ENCODE measurements around the gene PRKAB2.
"Not testable (repeated sequence)": the region's sequence is repeated elsewhere in the genome, so short reads cannot be mapped to it uniquely, and the experiment has no call there.

Gene PRKAB2

DNA sequence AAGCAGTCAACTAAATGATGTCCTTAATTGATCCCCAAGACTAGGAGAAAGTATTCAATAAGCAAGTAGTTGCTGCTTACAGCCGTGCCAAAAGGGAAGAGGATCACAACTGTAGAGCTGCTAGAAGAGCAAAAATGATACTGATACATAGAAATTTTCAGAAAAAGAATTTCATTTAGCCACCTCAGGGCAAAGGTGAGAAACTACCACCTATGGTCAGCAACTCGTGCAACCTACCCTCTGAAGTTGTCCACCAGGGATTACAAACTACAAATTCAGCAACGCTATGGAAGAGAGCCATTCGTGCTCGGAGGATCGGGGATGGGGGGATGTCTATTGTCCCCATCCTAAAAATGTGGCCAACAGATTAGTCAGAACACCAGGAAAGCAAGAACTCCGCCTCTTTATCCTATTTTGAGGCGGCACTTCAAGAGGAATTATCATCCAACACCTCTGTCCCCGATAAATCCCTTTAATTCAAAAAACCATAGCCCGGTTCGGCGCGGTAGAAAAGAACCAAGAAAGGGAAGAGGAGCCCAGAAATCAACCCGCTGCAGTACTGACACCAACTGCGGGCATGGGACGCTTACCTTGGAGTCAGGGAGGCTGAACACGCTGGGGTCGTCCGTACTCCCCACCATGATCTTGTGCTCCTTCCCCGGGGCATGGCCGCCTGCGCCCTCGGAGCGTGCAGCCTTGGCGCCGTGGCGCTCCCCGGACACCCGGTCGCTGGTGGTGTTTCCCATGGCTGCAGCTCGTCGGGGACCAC is 687 bp downstream of the PRKAB2 start:
- DNase-seq (ENCODE audit: low spot score): peak; percentile 23

- DNase-seq (ENCODE audit: low spot score): no peak
Observed at GRCh38 chr1:147169840-147170674, 2.2 kb downstream of the PRKAB2 start.

- no peak for DNase-seq (ENCODE audit: low spot score)
Observed at GRCh38 chr1:147169171-147169570, 3.1 kb downstream of the PRKAB2 start.

- no peak for DNase-seq (ENCODE audit: low spot score)
Observed at GRCh38 chr1:147168626-147169058, 3.6 kb downstream of the PRKAB2 start.

- DNase-seq (ENCODE audit: low spot score): no peak
Observed at GRCh38 chr1:147167365-147167764, 4.9 kb downstream of the PRKAB2 start.

GRCh38 chr1:147163019-147163418 is 9.3 kb downstream of the PRKAB2 start:
- DNase-seq (ENCODE audit: low spot score): no peak

DNA sequence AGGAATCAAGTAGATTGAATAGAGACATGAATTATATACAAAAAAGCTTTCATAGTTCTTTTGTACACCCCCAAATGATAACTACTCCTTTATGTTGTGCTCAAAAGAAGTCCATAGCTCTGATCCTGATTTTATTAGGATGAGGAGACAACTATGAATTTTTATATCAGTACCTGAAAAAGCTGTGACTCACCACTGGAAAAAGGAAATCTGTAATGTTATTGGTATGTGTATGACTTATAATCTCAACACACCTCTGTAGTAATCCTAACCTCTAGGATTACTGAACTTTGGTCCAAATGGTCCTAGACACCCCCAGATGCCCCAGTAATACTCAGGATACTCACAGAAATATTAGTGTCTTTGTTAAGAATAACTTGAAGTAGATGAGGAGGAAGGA is 10.2 kb downstream of the PRKAB2 start:
- DNase-seq (ENCODE audit: low spot score): no peak

GRCh38 chr1:147157116-147157515 is 15.2 kb downstream of the PRKAB2 start:
- DNase-seq (ENCODE audit: low spot score): not testable (repeated sequence)

- DNase-seq (ENCODE audit: low spot score): no peak
Observed at GRCh38 chr1:147156642-147157041, 15.6 kb downstream of the PRKAB2 start.

GRCh38 chr1:147152772-147153171 is 19.5 kb downstream of the PRKAB2 start:
- DNase-seq (ENCODE audit: low spot score): no peak

DNA sequence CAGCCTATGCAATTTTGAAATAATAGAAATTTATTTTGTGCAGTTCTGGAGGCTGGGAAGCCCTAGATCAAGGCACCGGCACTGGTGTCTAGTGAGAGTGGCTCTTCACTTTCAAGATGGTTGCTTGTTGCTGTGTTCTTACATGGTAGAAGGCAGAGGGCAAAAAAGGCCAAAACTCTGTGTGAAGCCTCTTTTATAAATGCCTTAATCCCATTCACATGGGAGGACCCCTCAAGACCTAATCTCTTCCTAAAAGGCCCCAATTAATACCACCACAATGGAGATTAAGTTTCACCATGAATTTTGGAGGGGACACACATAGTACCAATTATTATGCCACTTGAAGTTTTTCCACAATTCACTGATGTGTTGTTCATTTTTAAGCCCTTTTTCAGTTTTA is 21.0 kb downstream of the PRKAB2 start:
- no peak for DNase-seq (ENCODE audit: low spot score)

GRCh38 chr1:147142886-147143285 is 29.4 kb downstream of the PRKAB2 start:
- no peak for DNase-seq (ENCODE audit: low spot score)

DNA sequence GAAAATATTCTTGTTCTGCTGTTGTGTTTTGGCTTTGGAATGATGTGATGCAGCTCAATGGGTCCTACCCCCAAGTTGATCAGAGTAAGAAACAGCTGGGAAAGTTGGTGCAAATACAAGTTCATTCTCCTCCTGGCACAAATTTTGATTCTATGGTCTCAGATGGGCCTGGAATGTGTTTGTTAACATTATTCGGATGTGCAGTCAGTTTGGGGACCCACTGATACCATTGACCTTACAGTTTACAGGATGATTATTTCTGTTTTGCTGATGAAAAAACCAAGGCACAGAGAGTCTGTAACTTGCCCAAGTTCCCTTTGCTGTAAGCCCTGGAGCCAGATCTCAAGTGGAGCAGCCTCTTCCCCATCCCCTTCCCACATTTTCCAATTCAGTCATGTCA is 41.5 kb downstream of the PRKAB2 start:
- not testable (repeated sequence) for DNase-seq (ENCODE audit: low spot score)

DNA sequence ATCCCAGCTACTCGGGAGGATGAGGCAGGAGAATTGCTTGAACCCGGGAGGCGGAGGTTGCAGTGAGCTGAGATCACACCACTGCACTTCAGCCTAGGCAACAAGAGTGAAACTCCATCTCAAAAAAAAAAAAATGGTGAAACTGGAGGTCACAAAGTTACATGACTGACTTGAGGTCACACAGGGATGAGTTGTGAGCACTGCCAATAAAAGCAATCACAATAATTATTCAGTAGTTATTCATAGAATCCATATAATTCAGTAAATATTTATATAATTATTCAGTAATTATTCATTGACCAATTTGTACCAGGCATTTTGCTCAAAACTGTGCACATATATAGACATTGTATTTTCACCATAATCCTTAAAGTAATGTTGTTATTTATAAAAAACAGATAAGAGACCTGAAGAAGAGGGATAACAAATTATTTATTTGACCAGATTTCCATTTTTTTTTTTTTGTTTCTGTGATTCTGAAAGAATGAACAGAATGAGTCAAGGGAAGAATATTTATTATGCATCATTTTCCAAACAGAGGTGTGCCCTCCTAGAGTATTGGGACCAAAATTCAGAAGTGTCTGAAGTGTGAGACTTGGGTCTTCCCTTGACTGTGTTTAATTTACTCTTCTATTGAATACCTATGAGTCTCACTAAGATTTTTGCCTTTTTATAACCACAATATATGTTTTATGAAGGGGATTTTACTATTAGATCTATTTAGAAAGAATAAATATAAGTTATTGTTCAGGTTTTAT is 43.0 kb downstream of the PRKAB2 start:
- DNase-seq (ENCODE audit: low spot score): no peak

DNA sequence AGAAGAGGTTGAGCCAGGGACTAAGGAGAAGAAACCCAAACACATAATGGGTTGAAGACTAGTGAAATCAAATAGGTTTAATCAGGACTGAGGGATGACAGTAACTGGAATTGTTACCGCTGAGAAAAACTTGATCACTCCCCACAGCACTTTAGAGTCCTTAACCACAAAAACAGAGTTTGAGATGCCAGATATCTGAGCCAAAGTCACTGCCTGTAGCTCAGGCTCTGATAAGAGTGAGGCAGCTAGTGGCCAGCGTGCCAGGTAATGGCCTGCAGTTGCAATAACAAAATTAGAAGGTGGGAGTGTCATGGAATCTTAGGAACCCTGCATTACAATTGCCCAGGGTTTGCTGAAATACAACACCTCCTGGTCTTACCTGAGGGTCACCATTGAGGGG is 48.0 kb downstream of the PRKAB2 start:
- no peak for DNase-seq (ENCODE audit: low spot score)

DNA sequence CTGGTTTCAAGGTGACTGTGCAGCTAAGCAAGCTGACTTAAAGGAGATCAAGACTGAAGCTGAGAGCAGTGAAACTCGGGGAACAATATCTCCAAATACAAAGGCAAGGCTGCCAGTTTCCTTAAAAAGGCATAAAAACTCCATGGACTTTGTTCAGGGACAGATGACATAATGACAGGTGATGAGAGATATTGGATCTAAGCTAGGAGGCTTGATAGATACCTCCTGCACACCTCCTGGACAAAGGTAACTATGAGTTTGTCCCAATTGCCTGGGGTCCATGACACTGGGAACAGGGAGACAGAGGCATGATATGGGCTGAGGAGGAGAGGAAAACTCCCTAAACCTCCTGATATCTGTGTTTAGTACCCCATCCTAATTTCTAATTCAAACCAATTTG is 55.2 kb downstream of the PRKAB2 start:
- DNase-seq (ENCODE audit: low spot score): no peak

- no peak for DNase-seq (ENCODE audit: low spot score)
Observed at GRCh38 chr1:147115496-147115895, 56.8 kb downstream of the PRKAB2 start.

- not testable (repeated sequence) for DNase-seq (ENCODE audit: low spot score)
Observed at GRCh38 chr1:147115079-147115478, 57.2 kb downstream of the PRKAB2 start.

- not testable (repeated sequence) for DNase-seq (ENCODE audit: low spot score)
Observed at GRCh38 chr1:147114353-147114752, 57.9 kb downstream of the PRKAB2 start.

DNA sequence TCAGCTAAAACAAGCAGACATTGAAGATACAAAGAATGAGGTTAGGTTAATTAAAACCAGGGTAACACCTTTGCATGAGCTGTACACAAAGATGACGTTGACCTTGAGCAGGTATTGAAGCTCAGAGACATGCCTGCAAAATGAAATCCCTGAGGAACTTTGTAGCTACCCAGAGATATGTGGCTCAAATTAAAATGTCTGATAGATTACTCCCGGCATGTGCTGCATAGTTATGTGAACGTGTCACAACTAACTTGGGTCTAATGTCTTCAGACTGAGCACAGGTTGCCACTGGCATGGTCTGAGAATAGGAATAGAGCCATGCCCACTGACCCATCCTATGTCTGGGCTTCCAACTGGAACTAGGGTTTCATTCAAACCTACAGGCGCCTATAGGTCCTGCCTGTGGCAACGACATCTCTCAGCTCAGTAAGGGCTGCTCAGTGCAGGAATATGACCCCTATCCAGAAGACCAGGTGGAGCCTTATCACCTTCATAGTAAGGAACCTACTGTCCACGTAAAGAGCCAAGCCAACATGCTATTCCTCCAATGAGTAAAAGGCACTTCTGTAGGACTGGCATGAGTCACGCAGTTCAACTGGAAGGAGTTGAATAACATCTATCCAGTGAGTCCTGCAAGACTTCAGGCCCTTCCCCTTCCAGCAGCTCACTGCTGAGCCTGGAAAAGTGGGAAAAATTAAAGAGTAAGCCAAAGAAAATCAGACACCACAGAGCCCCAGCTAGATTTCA is 60.7 kb downstream of the PRKAB2 start:
- no peak for DNase-seq (ENCODE audit: low spot score)

- no peak for DNase-seq (ENCODE audit: low spot score)
Observed at GRCh38 chr1:147110872-147111271, 61.4 kb downstream of the PRKAB2 start.

DNA sequence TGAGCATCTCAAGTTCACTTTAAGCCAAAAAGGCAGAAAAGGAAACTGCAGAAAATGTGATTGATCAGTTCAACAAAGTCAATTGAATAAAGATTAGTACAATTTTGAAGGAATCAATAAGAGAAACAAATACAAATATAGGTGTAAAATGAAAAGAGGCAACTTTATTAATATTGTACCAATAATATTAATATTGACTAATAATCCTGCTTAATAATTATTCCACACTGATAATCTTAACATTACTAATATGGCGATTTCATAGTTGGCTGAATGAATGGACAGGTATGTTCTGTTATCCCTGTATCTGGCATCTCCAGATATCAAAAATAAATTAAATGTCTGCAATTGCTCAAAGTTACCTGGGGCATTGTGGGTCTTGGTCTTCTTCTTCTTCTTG is 61.8 kb downstream of the PRKAB2 start:
- DNase-seq (ENCODE audit: low spot score): no peak
